GM23338 (cell line): Measurements from ENCODE around the gene CGRRF1. TPM values are rescaled to one million over a fixed set of nuclear protein-coding genes. Genes with fewer than 3 reads are reported as not detected.

Source experiments
- ATAC-seq: fragments of 200-7000 bp; cut with Tn5 transposase; 3 replicates; pipeline ENCODE4 v1.9.1; 2020
- DNase-seq: peaks from one replicate; pipeline ENCODE4 v3.0.0-alpha.2; 2015; ENCODE audit warnings: low spot score
- H2AFZ ChIP-seq: fragments of 200-600 bp; sonication (generic); 2 replicates; pipeline ENCODE4 v1.8.0; 2016; ENCODE audit warnings: antibody characterized with exemption, mild to moderate bottlenecking, moderate library complexity
- H3F3A ChIP-seq: fragments of 200-600 bp; sonication (generic); replicated peaks from 2 replicates; pipeline ENCODE4 v1.8.0; 2017; ENCODE audit warnings: antibody characterized with exemption, mixed run types, low read depth
- H3K27ac ChIP-seq: fragments of 200-600 bp; sonication (generic); 2 replicates; pipeline ENCODE4 v1.6.1; 2016; ENCODE audit warnings: low read depth
- H3K27me3 ChIP-seq: fragments of 200-600 bp; sonication (generic); 2 replicates; pipeline ENCODE4 v1.8.0; 2016; ENCODE audit warnings: mild to moderate bottlenecking, mixed run types, moderate library complexity; ENCODE audit not compliant: insufficient read depth
- H3K36me3 ChIP-seq: fragments of 200-600 bp; sonication (generic); 2 replicates; pipeline ENCODE4 v1.8.0; 2016; ENCODE audit warnings: mild to moderate bottlenecking; ENCODE audit not compliant: insufficient read depth
- H3K4me1 ChIP-seq: fragments of 200-600 bp; sonication (generic); 2 replicates; pipeline ENCODE4 v1.8.0; 2016; ENCODE audit warnings: mild to moderate bottlenecking, moderate library complexity; ENCODE audit not compliant: insufficient read depth
- H3K4me2 ChIP-seq: fragments of 200-600 bp; sonication (generic); 2 replicates; pipeline ENCODE4 v1.7.1; 2017; ENCODE audit warnings: mixed run types
- H3K4me3 ChIP-seq: fragments of 200-600 bp; sonication (generic); 2 replicates; pipeline ENCODE4 v1.6.1; 2016; ENCODE audit warnings: mixed run types
- H3K79me2 ChIP-seq: fragments of 200-600 bp; sonication (generic); replicated peaks from 2 replicates; pipeline ENCODE4 v1.8.0; 2017; ENCODE audit warnings: mild to moderate bottlenecking; ENCODE audit not compliant: insufficient read depth
- H3K9me2 ChIP-seq: fragments of 200-600 bp; sonication (generic); 2 replicates; pipeline ENCODE4 v1.8.0; 2017; ENCODE audit not compliant: insufficient read depth
- H4K20me1 ChIP-seq: fragments of 200-600 bp; sonication (generic); replicated peaks from 2 replicates; pipeline ENCODE4 v1.8.0; 2017; ENCODE audit warnings: mild to moderate bottlenecking; ENCODE audit not compliant: insufficient read depth
- H3K27ac Mint-ChIP-seq: 2 replicates; pipeline ENCODE4 v1.8.0; 2020; ENCODE audit warnings: inconsistent platforms, mild to moderate bottlenecking, moderate library complexity, mixed read lengths
- H3K27me3 Mint-ChIP-seq: 3 replicates; pipeline ENCODE4 v1.8.0; 2022; ENCODE audit warnings: low read depth, mild to moderate bottlenecking, moderate library complexity, mixed read lengths, inconsistent platforms; ENCODE audit not compliant: insufficient read depth, poor library complexity
- H3K36me3 Mint-ChIP-seq: 3 replicates; pipeline ENCODE4 v1.8.0; 2021; ENCODE audit warnings: low read depth, mild to moderate bottlenecking, inconsistent platforms, moderate library complexity, mixed read lengths
- H3K4me1 Mint-ChIP-seq: 3 replicates; pipeline ENCODE4 v1.8.0; 2020; ENCODE audit warnings: mild to moderate bottlenecking, inconsistent platforms, mixed read lengths
- H3K4me3 Mint-ChIP-seq: 3 replicates; pipeline ENCODE4 v1.8.0; 2021; ENCODE audit warnings: moderate library complexity, mild to moderate bottlenecking, inconsistent platforms, mixed read lengths
- H3K9me3 Mint-ChIP-seq: 3 replicates; pipeline ENCODE4 v1.8.0; 2020; ENCODE audit warnings: moderate library complexity, mild to moderate bottlenecking, inconsistent platforms, mixed read lengths
- EZH2phosphoT487 ChIP-seq: fragments of 200-600 bp; sonication (generic); IDR thresholded peaks from one replicate; pipeline ENCODE4 v1.8.1; 2018; ENCODE audit warnings: antibody characterized with exemption; ENCODE audit not compliant: unreplicated experiment
- STAT1 ChIP-seq: IDR thresholded peaks from one replicate; pipeline ENCODE4 v1.6.1; 2016; ENCODE audit warnings: antibody characterized with exemption; ENCODE audit not compliant: unreplicated experiment
- ZNF331 ChIP-seq: fragments of 250-450 bp; sonication (Bioruptor Pico); IDR thresholded peaks from 2 replicates; pipeline ENCODE4 v1.5.0; 2020; ENCODE audit warnings: low read depth, mild to moderate bottlenecking, moderate library complexity
- ZNF462 ChIP-seq: fragments of 250-450 bp; sonication (Bioruptor Pico); IDR thresholded peaks from 2 replicates; pipeline ENCODE4 v1.5.0; 2020; ENCODE audit warnings: mild to moderate bottlenecking, moderate library complexity
- polyA plus RNA-seq: library from polyadenylated mRNA; unstranded; fragments of >200 nt; fragmentation: Nextera tagmentation; extraction: Ambion mirVana; gene quantifications from 2 replicates; pipeline ENCODE4 v1.2.1, GENCODE V29; 2016
- total RNA-seq: library from RNA; depleted of rRNA; stranded (reverse); fragments of >200 nt; shearing (Covaris generic); gene quantifications from 2 replicates; pipeline ENCODE4 v1.2.3, GENCODE V29; 2014

Gene CGRRF1
- total and polyA plus RNA-seq, 2 experiments from 2014 or later: 18.8 to 28.3 TPM

GRCh38 chr14:54566410-54567223 lies 56.9 kb downstream of the CGRRF1 start, which contains the start of gene SAMD4A (continued):
- no peak for TF ChIP-seq ZNF462 (CRISPR knock-in tag)
- TF ChIP-seq ZNF331: no peak

- Histone ChIP-seq H3K79me2 (peaks cover 9% of the 10 kb centered on the region), H3K9me2 (no peaks in the 10 kb centered on the region), H3K4me1 (peaks cover 27% of the 10 kb centered on the region), H3F3A (no peaks in the 10 kb centered on the region), H3K27me3 (peaks cover 43% of the 10 kb centered on the region), H3K4me2 (peak overlapping the region; percentile 85), H3K4me3 (peak overlapping the region; percentile 90), H4K20me1 (no peaks in the 10 kb centered on the region), H3K36me3 (no peaks in the 10 kb centered on the region), H3K27ac (no peak overlapping the region), H2AFZ (peak overlapping the region; percentile 81)
- H3K4me1 Mint-ChIP-seq: peaks cover 17% of the 10 kb centered on the region; the same call in 2 of the 3 replicates
- peak; percentile 76 for DNase-seq
- no peak overlapping the region; the same call in 1 of the 2 replicates for H3K27ac Mint-ChIP-seq
- TF ChIP-seq EZH2phosphoT487 (no peak), ZNF331 (no peak), STAT1 (no peak)
- H3K9me3 Mint-ChIP-seq: no peaks in the 10 kb centered on the region
- 0 out of 3 replicates have a peak, but pooled peaks cover under 1% of the 10 kb centered on the region for H3K36me3 Mint-ChIP-seq
- H3K4me3 Mint-ChIP-seq: peak overlapping the region; percentile 90
- H3K27me3 Mint-ChIP-seq: peaks cover 34% of the 10 kb centered on the region
- peak; percentile 17 for ATAC-seq
These were observed 57.5 kb downstream of the CGRRF1 start for GRCh38 chr14:54567224-54567638.
